K562 (cell line): Measurements from ENCODE around the gene PPP1R3G. TPM values are rescaled to one million over a fixed set of nuclear protein-coding genes. Genes with fewer than 3 reads are reported as not detected.

Experiments
- ATAC-seq: fragments of 200-7000 bp; cut with Tn5 transposase; 3 replicates; pipeline ENCODE4 v1.9.1; 2020; ENCODE audit warnings: moderate library complexity
- BruUV-seq: library from RNA; stranded (reverse); fragments of 400-500 nt; replicated peaks from 2 replicates; lab custom pipeline; 2021; lab: Mats Ljungman, UMichigan
- CTCF ChIA-PET: fragments of 300-600 bp; formaldehyde crosslinking; extraction: SDS; loops from one replicate; lab custom pipeline; 2021; ENCODE audit warnings: low intra/inter-chr PET ratio; lab: Yijun Ruan, JAX
- POLR2A ChIA-PET: fragments of 300-600, 350-650 bp; sonication (Branson Sonifier 250); formaldehyde crosslinking; extraction: SDS; loops from one replicate; lab custom pipeline; 2021; ENCODE audit warnings: antibody characterized with exemption, inconsistent platforms; lab: Yijun Ruan, JAX
- DNase-seq, 4 experiments: peaks; one replicate each; pipeline versions ENCODE4 v3.0.0 to v3.0.0-alpha.2; 2011 to 2018; ENCODE audit warnings: low spot score in 3 of 4, mixed read lengths in 3 of 4; ENCODE audit errors: extremely low read depth in 1 of 4
- FAIRE-seq: peaks from 2 replicates; lab custom pipeline; 2011; peaks lifted over from hg19 to GRCh38; lab: Jason Lieb, UNC
- H2AFZ ChIP-seq: 2 replicates; pipeline ENCODE4 v1.6.0; 2011; ENCODE audit warnings: low read depth, low read length, control low read depth, inconsistent platforms
- H3K27ac ChIP-seq: fragments of 200-600 bp; 3 replicates; pipeline ENCODE4 v1.8.0; 2011; ENCODE audit warnings: low read depth, mild to moderate bottlenecking, control low read depth, inconsistent platforms, low read length, moderate library complexity, mixed read lengths; ENCODE audit errors: extremely low read depth
- H3K27me3 ChIP-seq, 2 experiments: fragments of 300-600 bp in 1 of 2; 2 replicates in 1 of 2; 3 replicates in 1 of 2; pipeline versions ENCODE4 v1.6.0 to v1.8.0; 2011; ENCODE audit warnings: inconsistent platforms in 2 of 2, low read length in 2 of 2, mild to moderate bottlenecking in 1 of 2, mixed read lengths in 1 of 2, moderate library complexity in 1 of 2; ENCODE audit not compliant: control insufficient read depth in 2 of 2, insufficient read depth in 2 of 2
- H3K36me3 ChIP-seq: fragments of 300-600 bp; 3 replicates; pipeline ENCODE4 v1.8.0; 2011; ENCODE audit warnings: mild to moderate bottlenecking, low read length, inconsistent platforms; ENCODE audit not compliant: control insufficient read depth, insufficient read depth
- H3K4me1 ChIP-seq, 2 experiments: fragments of 200-600 bp in 1 of 2; replicated peaks in 1 of 2; 2 replicates in 1 of 2; 3 replicates in 1 of 2; pipeline versions ENCODE4 v1.5.1 to v1.8.0; 2011; ENCODE audit warnings: inconsistent platforms in 2 of 2, low read length in 2 of 2, mild to moderate bottlenecking in 1 of 2, mixed read lengths in 1 of 2, moderate library complexity in 1 of 2; ENCODE audit not compliant: control insufficient read depth in 2 of 2, insufficient read depth in 2 of 2
- H3K4me2 ChIP-seq: 2 replicates; pipeline ENCODE4 v1.6.1; 2011; ENCODE audit warnings: low read length, control low read depth, inconsistent platforms, mixed read lengths; ENCODE audit not compliant: insufficient read depth
- H3K4me3 ChIP-seq: fragments of 200-600 bp; sonication (generic), shearing (Covaris generic); 2 replicates; pipeline ENCODE4 v1.5.1; 2016; ENCODE audit warnings: control low read depth, inconsistent platforms
- H3K79me2 ChIP-seq: fragments of 200-600 bp; 3 replicates; pipeline ENCODE4 v1.8.0; 2011; ENCODE audit warnings: low read length, inconsistent platforms; ENCODE audit not compliant: control insufficient read depth, insufficient read depth
- H3K9ac ChIP-seq, 2 experiments: 2 replicates each; pipeline versions ENCODE4 v1.6.0 to v1.6.1; 2011; ENCODE audit warnings: low read depth in 2 of 2, low read length in 2 of 2, control low read depth in 1 of 2, inconsistent platforms in 1 of 2, mild to moderate bottlenecking in 1 of 2, mixed read lengths in 1 of 2; ENCODE audit not compliant: insufficient read depth in 1 of 2
- H3K9me1 ChIP-seq: one replicate; pipeline ENCODE4 v1.6.0; 2011; ENCODE audit warnings: inconsistent platforms, mild to moderate bottlenecking, low read length, moderate library complexity; ENCODE audit not compliant: control insufficient read depth, insufficient read depth
- H3K9me3 ChIP-seq: replicated peaks from 2 replicates; pipeline ENCODE4 v1.5.1; 2011; ENCODE audit warnings: low read depth, low read length, inconsistent platforms; ENCODE audit not compliant: control insufficient read depth, insufficient read depth
- H4K20me1 ChIP-seq: replicated peaks from 2 replicates; pipeline ENCODE4 v1.6.1; 2011; ENCODE audit warnings: low read length, inconsistent platforms, mixed read lengths; ENCODE audit not compliant: control insufficient read depth, insufficient read depth
- ARID1B ChIP-seq: fragments of 450-650 bp; IDR thresholded peaks from 2 replicates; pipeline ENCODE4 v1.6.1; 2016; ENCODE audit warnings: antibody characterized with exemption, mild to moderate bottlenecking, inconsistent platforms
- DIDO1 ChIP-seq: fragments of 450-650 bp; IDR thresholded peaks from 2 replicates; pipeline ENCODE4 v1.6.1; 2016; ENCODE audit warnings: low read depth, missing biosample characterization, missing genetic modification characterization
- DLX4 ChIP-seq: fragments of 250-450 bp; sonication (Bioruptor Pico); IDR thresholded peaks from 2 replicates; pipeline ENCODE4 v1.6.1; 2021; ENCODE audit warnings: mild to moderate bottlenecking
- E2F3 ChIP-seq: fragments of 250-450 bp; sonication (Bioruptor Pico); IDR thresholded peaks from 2 replicates; pipeline ENCODE4 v1.4.0; 2020; ENCODE audit warnings: mild to moderate bottlenecking
- GATAD2A ChIP-seq: fragments of 450-650 bp; IDR thresholded peaks from 2 replicates; pipeline ENCODE4 v1.6.1; 2017
- GTF3C2 ChIP-seq: IDR thresholded peaks from 3 replicates; pipeline ENCODE4 v1.6.1; 2011; ENCODE audit warnings: borderline replicate concordance, mild to moderate bottlenecking, moderate library complexity; ENCODE audit not compliant: insufficient read length; ENCODE audit errors: extremely low read depth
- JUN ChIP-seq, 2 experiments: sonication (generic) in 1 of 2; formaldehyde crosslinking in 1 of 2; IDR thresholded peaks; 2 replicates each; pipeline versions ENCODE4 v1.6.1 to v1.8.0; 2012 to 2022; ENCODE audit warnings: borderline replicate concordance in 2 of 2, mild to moderate bottlenecking in 2 of 2, improper control_type of control experiment in 1 of 2, low read depth in 1 of 2, low read length in 1 of 2, missing genetic modification reagents in 1 of 2
- LARP7 ChIP-seq: fragments of 450-650 bp; IDR thresholded peaks from 2 replicates; pipeline ENCODE4 v1.6.1; 2016
- MYBL2 ChIP-seq, 2 experiments: fragments of 450-650 bp in 1 of 2; sonication (generic) in 1 of 2; formaldehyde crosslinking in 1 of 2; IDR thresholded peaks; 2 replicates each; pipeline versions ENCODE4 v1.6.1 to v1.8.1; 2017 to 2022; ENCODE audit warnings: borderline replicate concordance in 1 of 2, inconsistent platforms in 1 of 2, low read depth in 1 of 2, mild to moderate bottlenecking in 1 of 2, missing genetic modification reagents in 1 of 2, moderate library complexity in 1 of 2
- NEUROD1 ChIP-seq: fragments of 150-350 bp; IDR thresholded peaks from 2 replicates; pipeline ENCODE4 v1.6.1; 2014; ENCODE audit warnings: borderline replicate concordance, low read length, low read depth; ENCODE audit not compliant: partially characterized antibody
- RBM34 ChIP-seq: fragments of 200-400 bp; formaldehyde crosslinking; IDR thresholded peaks from 2 replicates; pipeline ENCODE4 v1.6.1; 2018; ENCODE audit warnings: low read length, borderline replicate concordance; ENCODE audit not compliant: insufficient read depth
- SAFB ChIP-seq: fragments of 200-400 bp; formaldehyde crosslinking; IDR thresholded peaks from 2 replicates; pipeline ENCODE4 v1.6.1; 2017; ENCODE audit warnings: low read depth, low read length, borderline replicate concordance
- ZMIZ1 ChIP-seq, 2 experiments: fragments of 150-350 bp in 1 of 2; IDR thresholded peaks; 2 replicates each; pipeline ENCODE4 v1.6.1; 2012 to 2016; ENCODE audit warnings: low read depth in 2 of 2, low read length in 2 of 2, mild to moderate bottlenecking in 1 of 2, moderate library complexity in 1 of 2
- ZNF12 ChIP-seq: sonication (generic); formaldehyde crosslinking; IDR thresholded peaks from 2 replicates; pipeline ENCODE4 v1.4.0; 2020; ENCODE audit warnings: mild to moderate bottlenecking, missing genetic modification reagents
- ZNF124 ChIP-seq: sonication (generic); formaldehyde crosslinking; IDR thresholded peaks from 2 replicates; pipeline ENCODE4 v1.8.1; 2022; ENCODE audit warnings: missing genetic modification reagents
- ZNF184 ChIP-seq: sonication (generic); formaldehyde crosslinking; IDR thresholded peaks from 2 replicates; pipeline ENCODE4 v1.5.0; 2020; ENCODE audit warnings: missing genetic modification reagents
- WGBS: fragments of 100-300 bp; shearing (Covaris generic); methylation state at CpG from one replicate; pipeline ENCODE4 v1.1.6; 2016; ENCODE audit warnings: low coverage, mixed read lengths; ENCODE audit not compliant: insufficient coverage; ENCODE audit errors: missing lambda C conversion rate; 5-methylcytosine and 5-hydroxymethylcytosine counted together
- in situ Hi-C: fragments of 300-500 bp; cut with MboI; formaldehyde crosslinking; loops from 4 replicates; pipeline ENCODE4 v1.15.0; 2018; ENCODE audit warnings: inconsistent platforms, mixed read lengths
- intact Hi-C: fragments of 100-400 bp; cut with micrococcal nuclease; formaldehyde crosslinking; loops from 2 replicates; pipeline ENCODE4 v1.14.2; 2022
- polyA plus RNA-seq, 8 experiments: library from polyadenylated mRNA; depleted of rRNA in 4 of 8; stranded (reverse) in 5 of 8; unstranded in 3 of 8; fragments of >200 nt; fragmentation: Nextera tagmentation in 2 of 8; fragmentation: Illumina TruSeq in 1 of 8; extraction: Ambion mirVana in 2 of 8; extraction: Trizol in 1 of 8; gene quantifications; 2 replicates each; pipeline versions ENCODE4 v1.2.1 to v1.2.3, GENCODE V29; 2011 to 2014; ENCODE audit warnings: inconsistent platforms in 1 of 8, missing spikeins in 1 of 8
- total RNA-seq, 7 experiments: library from RNA; depleted of rRNA in 6 of 7; stranded (reverse); fragments of >200 nt in 6 of 7; fragmentation: Illumina TruSeq in 2 of 7; extraction: Trizol in 2 of 7; gene quantifications; 2 replicates each; pipeline versions ENCODE4 v1.2.1 to v1.2.3, GENCODE V29; 2011 to 2021; ENCODE audit warnings: low replicate concordance in 1 of 7

Gene PPP1R3G
- total and polyA plus RNA-seq, 9 of the 15 experiments (the other 6 are each of a cell fraction or from before 2014, with no cell fraction given) = 0.01 to 0.13 (median 0.01) TPM; not detected in 4

- ATAC-seq (no peak), FAIRE-seq (no peak), DNase-seq (no peak)
- no peak overlapping the region for H3K27ac ChIP-seq
- ChIA-PET POLR2A (interaction anchor here (0.6 kb wide), 1 partner anchor 93 kb away, joined by 3 read pairs; no protein-coding TSS in a partner anchor), CTCF (no interaction called here)
- no peaks in the 10 kb centered on the region for H3K9me3 ChIP-seq
- no peak overlapping the region for H3K4me2 ChIP-seq
- intact Hi-C loops = no loop called here
- BruUV-seq = no TSS peak
- 0 out of 2 replicates have a peak, but pooled peaks cover 3% of the 10 kb centered on the region for H4K20me1 ChIP-seq
- no peaks in the 10 kb centered on the region for H3K36me3 ChIP-seq
- 87% methylated on average over 2 of the region's 2 CpGs for WGBS
- no peaks in the 10 kb centered on the region for H3K79me2 ChIP-seq
- H2AFZ ChIP-seq = no peak overlapping the region
- no peaks in the 10 kb centered on the region for H3K9me1 ChIP-seq
- H3K27me3 ChIP-seq = no peaks in the 10 kb centered on the region
- H3K4me1 ChIP-seq = no peaks in the 10 kb centered on the region
- H3K4me3 ChIP-seq = no peak overlapping the region
- H3K9ac ChIP-seq = no peak overlapping the region
- in situ Hi-C loops = loop anchor here (25.0 kb wide), 1 partner anchor 1403 kb away; no protein-coding TSS in a partner anchor
- no peak for TF ChIP-seq E2F3
- TF ChIP-seq ZNF12 (CRISPR knock-in tag) = no peak
- TF ChIP-seq JUN (IDR thresholded peaks at IDR 0.05; ENCODE audit: borderline replicate concordance, low read depth, low read length) = no peak
- no peak for TF ChIP-seq JUN (CRISPR knock-in tag; IDR thresholded peaks at IDR 0.05; ENCODE audit: borderline replicate concordance)
- TF ChIP-seq ARID1B = no peak
- no peak for TF ChIP-seq DLX4 (CRISPR knock-in tag)
- TF ChIP-seq SAFB = no peak
- TF ChIP-seq DIDO1 = no peak
- TF ChIP-seq MYBL2 (IDR thresholded peaks at IDR 0.05; ENCODE audit: low read depth) = no peak
- TF ChIP-seq MYBL2 (CRISPR knock-in tag; IDR thresholded peaks at IDR 0.05; ENCODE audit: borderline replicate concordance) = no peak
- no peak for TF ChIP-seq ZNF184 (CRISPR knock-in tag)
- TF ChIP-seq ZNF124 (CRISPR knock-in tag) = no peak
- TF ChIP-seq GATAD2A = no peak
- no peak for TF ChIP-seq RBM34
- TF ChIP-seq ZMIZ1 (IDR thresholded peaks at IDR 0.05; ENCODE audit: low read depth in 2 of 2, low read length in 2 of 2) = no peak
- no peak for TF ChIP-seq GTF3C2
- no peak for TF ChIP-seq LARP7
- TF ChIP-seq NEUROD1 = no peak
Measured at GRCh38 chr6:5133943-5134342, 48.8 kb downstream of the PPP1R3G start.
